ENCODE measurements around the gene FXR1.

DNA sequence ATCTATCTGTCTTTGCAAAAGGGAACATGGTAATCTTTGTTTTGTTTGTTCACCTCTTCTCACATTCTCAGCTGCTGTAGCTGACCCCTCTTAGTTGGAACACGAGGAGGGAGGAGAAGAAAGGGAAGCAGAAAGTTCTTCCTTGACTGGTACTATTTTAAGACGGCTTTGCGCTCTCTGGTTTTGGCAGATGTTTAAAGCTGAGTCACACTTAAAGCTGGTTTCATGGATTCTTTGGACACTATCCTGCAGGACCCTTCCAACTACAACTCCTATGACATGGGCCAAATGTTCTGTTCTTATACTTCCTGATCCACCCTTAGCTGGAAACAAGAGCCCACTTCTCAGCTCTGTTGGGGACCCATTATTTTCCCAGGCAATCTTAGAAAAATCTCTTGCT lies 40.6 kb upstream of the FXR1 start:
- TF ChIP-seq, protein P1, sequence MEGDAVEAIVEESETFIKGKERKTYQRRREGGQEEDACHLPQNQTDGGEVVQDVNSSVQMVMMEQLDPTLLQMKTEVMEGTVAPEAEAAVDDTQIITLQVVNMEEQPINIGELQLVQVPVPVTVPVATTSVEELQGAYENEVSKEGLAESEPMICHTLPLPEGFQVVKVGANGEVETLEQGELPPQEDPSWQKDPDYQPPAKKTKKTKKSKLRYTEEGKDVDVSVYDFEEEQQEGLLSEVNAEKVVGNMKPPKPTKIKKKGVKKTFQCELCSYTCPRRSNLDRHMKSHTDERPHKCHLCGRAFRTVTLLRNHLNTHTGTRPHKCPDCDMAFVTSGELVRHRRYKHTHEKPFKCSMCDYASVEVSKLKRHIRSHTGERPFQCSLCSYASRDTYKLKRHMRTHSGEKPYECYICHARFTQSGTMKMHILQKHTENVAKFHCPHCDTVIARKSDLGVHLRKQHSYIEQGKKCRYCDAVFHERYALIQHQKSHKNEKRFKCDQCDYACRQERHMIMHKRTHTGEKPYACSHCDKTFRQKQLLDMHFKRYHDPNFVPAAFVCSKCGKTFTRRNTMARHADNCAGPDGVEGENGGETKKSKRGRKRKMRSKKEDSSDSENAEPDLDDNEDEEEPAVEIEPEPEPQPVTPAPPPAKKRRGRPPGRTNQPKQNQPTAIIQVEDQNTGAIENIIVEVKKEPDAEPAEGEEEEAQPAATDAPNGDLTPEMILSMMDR (IDR thresholded peaks at IDR 0.05): no peak
- no peak for TF ChIP-seq POLR2A (IDR thresholded peaks at IDR 0.05)

Measured in esophagus squamous epithelium (tissue), 4 donors.